H1 (cell line): ENCODE measurements around the gene MBP. TPM values are rescaled to one million over a fixed set of nuclear protein-coding genes. Genes with fewer than 3 reads are reported as not detected.

ENCODE experiments used
- BCL11A ChIP-seq, 2 experiments: IDR thresholded peaks; one replicate each; pipeline ENCODE4 v1.6.1; 2011; ENCODE audit warnings: low read depth in 2 of 2, low read length in 2 of 2, mild to moderate bottlenecking in 2 of 2
- CBX5 ChIP-seq: fragments of 300-800, 300-1000 bp; sonication (generic); IDR thresholded peaks from 2 replicates; pipeline ENCODE4 v1.7.1; 2016; ENCODE audit warnings: antibody characterized with exemption, low read length, low read depth
- CHD1 ChIP-seq: IDR thresholded peaks from 2 replicates; pipeline ENCODE4 v1.6.1; 2012; ENCODE audit warnings: low read depth, low read length, improper control_type of control experiment
- HDAC2 ChIP-seq, 2 experiments: fragments of 300-600 bp in 1 of 2; sonication (generic) in 1 of 2; IDR thresholded peaks; 2 replicates each; pipeline ENCODE4 v1.6.1; 2011 to 2012; ENCODE audit warnings: low read depth in 2 of 2, low read length in 2 of 2, mild to moderate bottlenecking in 2 of 2, moderate library complexity in 2 of 2, borderline replicate concordance in 1 of 2, inconsistent platforms in 1 of 2
- PHF8 ChIP-seq: fragments of 200-600 bp; sonication (generic); conservative IDR thresholded peaks from 2 replicates; pipeline ENCODE4 v1.7.1; 2012; ENCODE audit warnings: low read depth, mild to moderate bottlenecking, inconsistent platforms, low read length, moderate library complexity
- POU5F1 ChIP-seq: IDR thresholded peaks from 2 replicates; pipeline ENCODE4 v1.6.1; 2011; ENCODE audit warnings: low read depth, mild to moderate bottlenecking, low read length, moderate library complexity
- SIN3A ChIP-seq, 2 experiments: IDR thresholded peaks in 1 of 2; conservative IDR thresholded peaks in 1 of 2; 2 replicates each; pipeline ENCODE4 v1.6.1; 2011 to 2012; ENCODE audit warnings: low read length in 2 of 2, improper control_type of control experiment in 1 of 2, low read depth in 1 of 2, mild to moderate bottlenecking in 1 of 2
- SIRT6 ChIP-seq: IDR thresholded peaks from one replicate; pipeline ENCODE4 v1.7.1; 2012; ENCODE audit warnings: low read length, inconsistent platforms
- SP2 ChIP-seq: IDR thresholded peaks from 2 replicates; pipeline ENCODE4 v1.6.1; 2012; ENCODE audit warnings: mild to moderate bottlenecking, low read length, inconsistent platforms
- SP4 ChIP-seq: IDR thresholded peaks from 2 replicates; pipeline ENCODE4 v1.6.1; 2012; ENCODE audit warnings: low read length, inconsistent platforms
- TAF1 ChIP-seq: IDR thresholded peaks from 2 replicates; pipeline ENCODE4 v1.6.1; 2011; ENCODE audit warnings: mild to moderate bottlenecking, low read depth, low read length
- polyA plus RNA-seq, 7 experiments: library from polyadenylated mRNA; depleted of rRNA in 3 of 7; stranded (reverse) in 5 of 7; unstranded in 2 of 7; fragments of >200 nt in 5 of 7; fragments of 200-250 nt in 2 of 7; gene quantifications; 1 replicate in 5 of 7; 2 replicates in 1 of 7; 4 replicates in 1 of 7; pipeline versions ENCODE4 v1.2.1 to v1.2.3, GENCODE V29; 2011 to 2013; ENCODE audit warnings: missing spikeins in 2 of 7, mixed read lengths in 2 of 7
- total RNA-seq: library from RNA; stranded (reverse); fragmentation: NEBNext Ultra II Directional; extraction: Animal tissue kit (Norgen Biotek cat#: 25700); gene quantifications from 2 replicates; pipeline ENCODE4 v1.2.1, GENCODE V29; 2021

The MBP gene
- total and polyA plus RNA-seq, 2 of the 8 experiments (the other 6 are each of a cell fraction or from before 2014, with no cell fraction given) = 7.7 to 19.2 TPM

- no peak for TF ChIP-seq SIN3A (conservative IDR thresholded peaks at IDR 0.05 in 1 of 2, IDR thresholded peaks at IDR 0.05 in 1 of 2; ENCODE audit: low read depth in 1 of 2, low read length in 2 of 2)
- no peak for TF ChIP-seq SP2
- no peak for TF ChIP-seq CBX5
- TF ChIP-seq TAF1 = no peak
- TF ChIP-seq CHD1 = no peak
- no peak for TF ChIP-seq HDAC2 (IDR thresholded peaks at IDR 0.05; ENCODE audit: borderline replicate concordance in 1 of 2, low read depth in 2 of 2, low read length in 2 of 2)
- TF ChIP-seq SP4 = no peak
- TF ChIP-seq BCL11A (IDR thresholded peaks at IDR 0.05; ENCODE audit: low read depth in 2 of 2, low read length in 2 of 2) = no peak
- no peak for TF ChIP-seq POU5F1
- no peak for TF ChIP-seq PHF8
- no peak for TF ChIP-seq SIRT6
Observed at GRCh38 chr18:77108001-77108692, 24.4 kb downstream of the MBP start (continued).
